ENCODE results near the gene HIKESHI.
"Not testable (repeated sequence)": the region's sequence is repeated elsewhere in the genome, so short reads cannot be mapped to it uniquely, and the experiment has no call there.

The HIKESHI gene

GRCh38 chr11:86341382-86341781, 39.3 kb downstream of the HIKESHI start:
- Mint-ChIP-seq H3K27ac (no peak overlapping the region), H3K4me1 (ENCODE audit: low read depth) (peaks cover 28% of the 10 kb centered on the region), H3K4me3 (no peak overlapping the region), H3K9me3 (ENCODE audit: low read depth) (no peaks in the 10 kb centered on the region), H3K36me3 (peaks cover 24% of the 10 kb centered on the region), H3K27me3 (no peaks in the 10 kb centered on the region)

- Mint-ChIP-seq H3K27ac (no peak overlapping the region), H3K36me3 (peaks cover 5% of the 10 kb centered on the region), H3K4me3 (no peak overlapping the region), H3K27me3 (no peaks in the 10 kb centered on the region), H3K9me3 (ENCODE audit: low read depth) (no peaks in the 10 kb centered on the region), H3K4me1 (ENCODE audit: low read depth) (peaks cover 20% of the 10 kb centered on the region)
Observed at GRCh38 chr11:86346513-86346912, 44.5 kb downstream of the HIKESHI start.

GRCh38 chr11:86355256-86355655, 53.2 kb downstream of the HIKESHI start:
- H3K27me3 Mint-ChIP-seq: peaks cover 1% of the 10 kb centered on the region
- peaks cover 7% of the 10 kb centered on the region for H3K36me3 Mint-ChIP-seq
- no peaks in the 10 kb centered on the region for H3K4me1 Mint-ChIP-seq (ENCODE audit: low read depth)
- H3K27ac Mint-ChIP-seq: no peak overlapping the region
- H3K4me3 Mint-ChIP-seq: no peak overlapping the region
- no peaks in the 10 kb centered on the region for H3K9me3 Mint-ChIP-seq (ENCODE audit: low read depth)

- H3K27me3 Mint-ChIP-seq; H3K27ac Mint-ChIP-seq; H3K4me3 Mint-ChIP-seq; H3K4me1 Mint-ChIP-seq (ENCODE audit: low read depth); H3K36me3 Mint-ChIP-seq; H3K9me3 Mint-ChIP-seq (ENCODE audit: low read depth): not testable (repeated sequence)
Observed at GRCh38 chr11:86357412-86357811, 55.4 kb downstream of the HIKESHI start.

GRCh38 chr11:86358720-86359119, 56.7 kb downstream of the HIKESHI start:
- no peaks in the 10 kb centered on the region for H3K9me3 Mint-ChIP-seq (ENCODE audit: low read depth)
- H3K27me3 Mint-ChIP-seq: peaks cover 1% of the 10 kb centered on the region
- H3K4me3 Mint-ChIP-seq: no peak overlapping the region
- no peak overlapping the region for H3K27ac Mint-ChIP-seq
- H3K36me3 Mint-ChIP-seq: peaks cover 9% of the 10 kb centered on the region
- no peaks in the 10 kb centered on the region for H3K4me1 Mint-ChIP-seq (ENCODE audit: low read depth)

GRCh38 chr11:86360775-86361395, 58.8 kb downstream of the HIKESHI start:
- no peak overlapping the region for H3K27ac Mint-ChIP-seq
- H3K36me3 Mint-ChIP-seq: peaks cover 9% of the 10 kb centered on the region
- peaks cover 1% of the 10 kb centered on the region for H3K27me3 Mint-ChIP-seq
- H3K4me1 Mint-ChIP-seq (ENCODE audit: low read depth): no peaks in the 10 kb centered on the region
- H3K9me3 Mint-ChIP-seq (ENCODE audit: low read depth): no peaks in the 10 kb centered on the region
- no peak overlapping the region for H3K4me3 Mint-ChIP-seq

GRCh38 chr11:86363424-86363823, 61.4 kb downstream of the HIKESHI start:
- H3K27me3 Mint-ChIP-seq: no peaks in the 10 kb centered on the region
- peaks cover 9% of the 10 kb centered on the region for H3K36me3 Mint-ChIP-seq
- H3K4me1 Mint-ChIP-seq (ENCODE audit: low read depth): no peaks in the 10 kb centered on the region
- H3K27ac Mint-ChIP-seq: no peak overlapping the region
- no peak overlapping the region for H3K4me3 Mint-ChIP-seq
- H3K9me3 Mint-ChIP-seq (ENCODE audit: low read depth): no peaks in the 10 kb centered on the region

- H3K36me3 Mint-ChIP-seq: peaks cover 5% of the 10 kb centered on the region
- no peaks in the 10 kb centered on the region for H3K9me3 Mint-ChIP-seq (ENCODE audit: low read depth)
Observed at GRCh38 chr11:86365546-86365945, 63.5 kb downstream of the HIKESHI start.

GRCh38 chr11:86369668-86370067, 67.6 kb downstream of the HIKESHI start:
- Mint-ChIP-seq H3K36me3 (peaks cover 4% of the 10 kb centered on the region), H3K4me1 (ENCODE audit: low read depth) (no peaks in the 10 kb centered on the region), H3K9me3 (ENCODE audit: low read depth) (no peaks in the 10 kb centered on the region), H3K4me3 (no peak overlapping the region), H3K27me3 (peaks cover 6% of the 10 kb centered on the region), H3K27ac (no peak overlapping the region)

More at GRCh38 chr11:86365546-86365945, 63.5 kb downstream of the HIKESHI start:
- H3K4me1 Mint-ChIP-seq (ENCODE audit: low read depth): no peaks in the 10 kb centered on the region
- H3K27me3 Mint-ChIP-seq: no peaks in the 10 kb centered on the region
- no peak overlapping the region for H3K27ac Mint-ChIP-seq
- H3K4me3 Mint-ChIP-seq: no peak overlapping the region

- no peak overlapping the region for H3K27ac Mint-ChIP-seq
- H3K27me3 Mint-ChIP-seq: peaks cover 6% of the 10 kb centered on the region
Observed at GRCh38 chr11:86370171-86370570, 68.1 kb downstream of the HIKESHI start.

GRCh38 chr11:86370922-86371594, 69.0 kb downstream of the HIKESHI start:
- Mint-ChIP-seq H3K36me3 (peaks cover 4% of the 10 kb centered on the region), H3K27ac (no peak overlapping the region), H3K27me3 (peaks cover 6% of the 10 kb centered on the region), H3K9me3 (ENCODE audit: low read depth) (no peaks in the 10 kb centered on the region), H3K4me3 (no peak overlapping the region), H3K4me1 (ENCODE audit: low read depth) (no peaks in the 10 kb centered on the region)

More at GRCh38 chr11:86370171-86370570, 68.1 kb downstream of the HIKESHI start:
- Mint-ChIP-seq H3K9me3 (ENCODE audit: low read depth) (no peaks in the 10 kb centered on the region), H3K4me1 (ENCODE audit: low read depth) (no peaks in the 10 kb centered on the region), H3K4me3 (no peak overlapping the region), H3K36me3 (peaks cover 4% of the 10 kb centered on the region)

GRCh38 chr11:86372041-86372440, 70.0 kb downstream of the HIKESHI start:
- no peak overlapping the region for H3K27ac Mint-ChIP-seq
- H3K9me3 Mint-ChIP-seq (ENCODE audit: low read depth): no peaks in the 10 kb centered on the region
- peaks cover 4% of the 10 kb centered on the region for H3K36me3 Mint-ChIP-seq
- no peak overlapping the region for H3K4me3 Mint-ChIP-seq
- H3K4me1 Mint-ChIP-seq (ENCODE audit: low read depth): no peaks in the 10 kb centered on the region
- H3K27me3 Mint-ChIP-seq: peaks cover 8% of the 10 kb centered on the region

GRCh38 chr11:86372586-86372985, 70.5 kb downstream of the HIKESHI start:
- peaks cover 8% of the 10 kb centered on the region for H3K27me3 Mint-ChIP-seq
- H3K4me1 Mint-ChIP-seq (ENCODE audit: low read depth): no peaks in the 10 kb centered on the region
- no peak overlapping the region for H3K4me3 Mint-ChIP-seq
- no peak overlapping the region for H3K27ac Mint-ChIP-seq
- no peaks in the 10 kb centered on the region for H3K9me3 Mint-ChIP-seq (ENCODE audit: low read depth)
- H3K36me3 Mint-ChIP-seq: peaks cover 4% of the 10 kb centered on the region

- Mint-ChIP-seq H3K4me1 (ENCODE audit: low read depth) (no peaks in the 10 kb centered on the region), H3K27ac (no peak overlapping the region), H3K9me3 (ENCODE audit: low read depth) (no peaks in the 10 kb centered on the region), H3K4me3 (no peak overlapping the region), H3K36me3 (peaks cover 4% of the 10 kb centered on the region), H3K27me3 (peaks cover 8% of the 10 kb centered on the region)
Observed at GRCh38 chr11:86374069-86374468, 72.0 kb downstream of the HIKESHI start.

GRCh38 chr11:86374586-86374985, 72.5 kb downstream of the HIKESHI start, which contains the start of gene CCDC81:
Gene CCDC81, plus strand, starts transcription at chr11:86374887. Its CDS starts 277 bp downstream, at chr11:86375164.
- peaks cover 8% of the 10 kb centered on the region for H3K27me3 Mint-ChIP-seq
- H3K4me3 Mint-ChIP-seq: no peak within 1 kb of the TSS
- no peaks in the 10 kb centered on the region for H3K9me3 Mint-ChIP-seq (ENCODE audit: low read depth)
- H3K4me1 Mint-ChIP-seq (ENCODE audit: low read depth): no peaks in the 10 kb centered on the region
- peaks cover 4% of the 10 kb centered on the region for H3K36me3 Mint-ChIP-seq
- no peak within 1 kb of the TSS for H3K27ac Mint-ChIP-seq

- H3K4me1 Mint-ChIP-seq (ENCODE audit: low read depth): no peaks in the 10 kb centered on the region
- H3K27ac Mint-ChIP-seq: no peak overlapping the region
- H3K36me3 Mint-ChIP-seq: no peaks in the 10 kb centered on the region
- H3K9me3 Mint-ChIP-seq (ENCODE audit: low read depth): no peaks in the 10 kb centered on the region
- no peak overlapping the region for H3K4me3 Mint-ChIP-seq
- H3K27me3 Mint-ChIP-seq: peaks cover 8% of the 10 kb centered on the region
Observed at GRCh38 chr11:86377972-86378371, 75.9 kb downstream of the HIKESHI start.

Data from activated naive CD8-positive, alpha-beta T cell (primary cell).